ENCODE results near the gene NEURL2.
"Not testable (repeated sequence)": the region's sequence is repeated elsewhere in the genome, so short reads cannot be mapped to it uniquely, and the experiment has no call there.

Gene NEURL2

DNA sequence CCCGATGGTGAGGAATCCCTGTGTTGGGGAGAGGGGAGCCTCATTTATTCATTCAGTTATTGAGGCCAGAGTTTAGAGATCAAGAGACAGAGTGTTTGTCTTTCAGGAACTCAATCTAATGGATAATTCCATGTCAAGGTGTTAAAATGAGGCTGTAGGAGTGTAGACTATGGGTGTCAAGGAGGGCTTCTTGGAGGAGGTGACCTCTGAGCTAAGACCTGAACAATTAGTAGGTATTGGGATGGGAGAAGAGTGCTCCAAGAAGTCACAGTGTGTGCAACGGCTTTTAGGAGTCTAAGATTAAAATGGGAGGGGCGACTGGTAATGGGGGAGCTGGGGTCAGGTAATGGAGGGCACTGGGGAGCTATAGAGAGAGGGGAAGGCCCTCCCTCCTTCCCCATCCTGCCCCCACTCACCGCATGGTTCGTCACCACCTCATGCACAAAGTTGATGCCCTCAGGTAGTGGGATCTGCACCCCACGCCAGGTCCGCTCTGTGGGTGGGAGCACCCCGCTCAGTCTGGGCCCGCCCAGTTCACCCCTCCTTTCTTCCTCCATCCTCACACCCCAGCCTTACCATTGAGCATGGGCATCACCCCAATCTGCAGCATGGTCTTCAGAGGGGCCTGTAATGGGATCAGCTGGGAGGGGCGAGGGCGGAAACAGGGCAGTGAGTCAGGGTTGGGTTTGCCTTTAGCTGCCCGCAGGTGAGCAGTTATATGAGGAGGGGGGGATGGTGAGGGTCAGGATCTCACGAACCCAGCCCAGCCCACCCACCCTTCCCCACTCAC lies 8.2 kb upstream of the NEURL2 start:
- DNase-seq (ENCODE audit: low read depth in 2 of 2), result no peak

DNA sequence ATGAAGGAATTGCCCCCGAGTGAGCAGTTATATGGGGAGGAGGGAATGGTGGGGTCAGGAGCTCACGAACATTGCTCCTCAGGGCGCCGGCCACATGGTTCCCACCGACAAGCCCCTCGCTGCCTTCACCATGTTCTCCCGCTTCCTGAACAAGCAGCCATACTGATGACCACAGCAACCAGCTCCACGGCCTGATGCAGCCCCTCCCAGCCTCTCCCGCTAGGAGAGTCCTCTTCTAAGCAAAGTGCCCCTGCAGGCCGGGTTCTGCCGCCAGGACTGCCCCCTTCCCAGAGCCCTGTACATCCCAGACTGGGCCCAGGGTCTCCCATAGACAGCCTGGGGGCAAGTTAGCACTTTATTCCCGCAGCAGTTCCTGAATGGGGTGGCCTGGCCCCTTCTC lies 7.3 kb upstream of the NEURL2 start:
- no peak for DNase-seq (ENCODE audit: low read depth in 2 of 2)

DNA sequence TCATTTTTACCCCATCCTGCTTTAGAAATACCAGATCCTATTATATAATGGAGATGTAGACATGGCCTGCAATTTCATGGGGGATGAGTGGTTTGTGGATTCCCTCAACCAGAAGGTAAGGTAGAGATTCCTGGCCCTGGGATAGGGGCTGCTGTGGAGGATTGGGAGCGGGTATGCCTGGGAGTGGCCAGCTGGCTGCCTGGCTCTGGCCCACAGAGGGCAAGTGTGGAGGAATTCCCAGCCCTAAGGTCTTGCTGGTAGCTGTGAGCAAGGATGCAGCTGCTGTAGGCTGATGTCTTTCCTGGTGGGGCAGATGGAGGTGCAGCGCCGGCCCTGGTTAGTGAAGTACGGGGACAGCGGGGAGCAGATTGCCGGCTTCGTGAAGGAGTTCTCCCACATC lies 6.7 kb upstream of the NEURL2 start:
- no peak for DNase-seq (ENCODE audit: low read depth in 2 of 2)

- no peak for DNase-seq (ENCODE audit: low read depth in 2 of 2)
Measured at GRCh38 chr20:45897289-45897688, 6.3 kb upstream of the NEURL2 start.

DNA sequence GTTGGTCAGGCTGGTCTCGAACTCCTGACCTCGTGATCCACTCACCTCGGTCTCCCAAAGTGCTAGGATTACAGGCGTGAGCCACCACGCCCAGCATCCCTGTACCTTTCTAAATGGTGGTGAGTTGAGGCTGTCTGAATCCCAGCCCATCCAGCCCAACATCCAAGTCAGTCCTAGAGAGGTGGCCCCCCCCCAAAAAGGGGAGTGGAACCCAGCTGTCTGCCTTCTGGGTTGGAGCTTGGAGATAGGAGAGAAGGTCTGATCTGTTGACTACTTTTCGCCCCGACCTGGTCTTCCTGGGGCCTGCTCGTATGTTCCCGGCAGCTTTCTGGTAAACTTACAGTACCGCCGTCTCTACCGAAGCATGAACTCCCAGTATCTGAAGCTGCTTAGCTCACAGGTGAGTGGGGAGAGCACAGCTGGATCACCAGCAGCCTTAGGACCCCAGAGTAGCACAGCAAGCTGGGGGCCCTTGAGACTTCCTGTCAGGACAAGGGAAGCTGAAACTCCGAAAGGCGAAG lies 5.7 kb upstream of the NEURL2 start:
- no peak for DNase-seq (ENCODE audit: low read depth in 2 of 2)

GRCh38 chr20:45894797-45895196 lies 3.8 kb upstream of the NEURL2 start:
- DNase-seq (ENCODE audit: low read depth in 2 of 2), result no peak

DNA sequence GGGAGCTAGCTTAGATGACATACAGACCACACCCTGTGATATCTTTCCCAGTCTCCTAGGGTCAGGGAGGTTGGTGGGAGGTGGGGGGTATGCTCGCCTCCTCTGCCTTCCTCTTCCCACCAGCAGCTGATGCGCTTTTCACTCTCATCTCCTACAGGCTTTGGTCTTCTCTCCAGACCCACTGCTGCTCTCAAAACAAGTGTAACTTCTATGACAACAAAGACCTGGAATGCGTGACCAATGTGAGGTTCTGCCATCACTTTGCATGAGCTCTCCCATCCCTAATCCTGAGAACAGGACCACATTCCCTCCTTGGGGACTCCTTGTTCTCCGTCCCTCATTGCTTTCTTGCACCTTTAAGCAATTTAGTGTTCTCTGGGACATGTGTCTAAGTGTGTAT lies 2.8 kb upstream of the NEURL2 start:
- no peak for DNase-seq (ENCODE audit: low read depth in 2 of 2)

DNA sequence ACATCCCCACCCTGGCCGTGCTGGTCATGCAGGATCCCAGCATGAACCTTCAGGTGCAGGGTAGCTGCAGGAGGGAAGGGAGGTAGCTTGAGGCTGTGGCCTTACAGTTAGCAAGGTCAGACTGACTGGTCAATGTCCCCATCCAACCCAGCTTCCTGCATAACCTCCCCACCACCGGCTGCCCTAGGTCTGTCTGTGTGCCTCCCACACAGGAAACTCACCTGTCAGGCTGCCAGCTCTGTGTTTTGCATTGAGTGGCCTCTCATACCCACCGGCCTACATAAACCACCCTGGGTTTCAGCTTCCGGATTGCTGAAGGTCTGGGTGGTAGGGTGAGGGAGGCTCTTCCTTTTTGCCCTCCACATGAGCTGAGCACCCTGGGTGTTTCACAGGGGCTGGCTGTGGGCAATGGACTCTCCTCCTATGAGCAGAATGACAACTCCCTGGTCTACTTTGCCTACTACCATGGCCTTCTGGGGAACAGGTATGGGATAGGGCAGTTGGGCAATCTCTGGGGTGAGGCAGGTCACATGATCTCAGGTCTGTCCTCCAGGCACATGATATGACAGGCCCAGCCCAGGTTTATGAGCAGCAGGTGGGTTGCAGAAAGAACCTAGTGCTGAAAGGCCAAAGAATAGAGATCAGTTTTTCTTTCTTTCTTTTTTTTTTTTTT lies 2.0 kb upstream of the NEURL2 start:
- no peak for DNase-seq (ENCODE audit: low read depth in 2 of 2)

DNA sequence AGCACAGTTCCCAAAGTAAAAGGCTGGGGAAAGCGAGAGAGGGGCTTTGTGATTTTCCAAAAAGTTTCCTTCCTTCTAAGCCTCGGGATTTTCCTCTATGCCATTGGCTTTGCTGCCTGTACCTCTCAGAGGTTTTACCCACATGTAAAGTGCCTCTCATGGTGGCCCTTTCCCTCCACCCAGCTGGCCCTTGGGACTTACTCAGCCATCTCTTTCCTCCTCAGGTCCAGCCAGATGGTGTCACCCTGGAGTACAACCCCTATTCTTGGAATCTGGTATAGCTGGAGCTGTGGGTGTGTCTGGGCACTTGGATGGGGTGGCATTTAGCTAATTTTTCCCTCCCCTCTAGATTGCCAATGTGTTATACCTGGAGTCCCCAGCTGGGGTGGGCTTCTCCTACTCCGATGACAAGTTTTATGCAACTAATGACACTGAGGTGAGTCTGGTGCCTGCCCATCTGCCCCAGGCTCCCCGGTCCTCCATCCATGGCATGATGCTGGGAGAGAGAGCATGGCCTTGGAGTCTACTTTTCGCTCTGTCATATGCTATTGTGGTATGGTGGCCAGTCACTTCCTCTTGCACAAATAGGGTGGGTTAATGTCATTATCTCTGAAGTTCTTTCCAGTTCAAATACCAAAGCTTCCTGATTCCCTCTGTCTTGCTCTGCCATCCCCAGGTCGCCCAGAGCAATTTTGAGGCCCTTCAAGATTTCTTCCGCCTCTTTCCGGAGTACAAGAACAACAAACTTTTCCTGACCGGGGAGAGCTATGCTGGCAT lies 1.2 kb upstream of the NEURL2 start:
- no peak for DNase-seq (ENCODE audit: low read depth in 2 of 2)

- peak in 1 of 2 donors; percentile 19 for DNase-seq (ENCODE audit: low read depth in 2 of 2)
Measured at GRCh38 chr20:45890077-45890984, 677 bp downstream of the NEURL2 start.

GRCh38 chr20:45888681-45889080 lies 2.3 kb downstream of the NEURL2 start:
- DNase-seq (ENCODE audit: low read depth in 2 of 2), result no peak

DNA sequence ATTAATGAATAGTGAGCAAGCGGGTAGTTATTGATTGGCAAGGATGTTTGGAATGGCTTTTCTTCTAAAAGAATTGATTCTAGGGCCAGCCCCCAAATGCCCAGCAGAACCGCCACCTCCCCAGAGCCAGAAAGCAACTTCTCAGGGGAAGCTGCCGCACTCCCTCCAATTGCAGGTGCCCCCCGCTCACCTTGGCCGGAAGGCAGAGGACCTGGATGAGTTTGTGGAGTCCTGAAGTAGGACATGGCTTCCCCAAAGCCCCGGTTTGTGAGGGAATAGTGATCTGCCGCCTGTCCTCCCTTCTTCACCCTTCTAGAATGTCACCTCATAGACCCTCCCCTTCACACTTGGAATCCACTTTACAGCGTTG lies 3.7 kb downstream of the NEURL2 start, which contains the start of gene SPATA25:
Gene SPATA25 (minus strand): TSS at position 277 of the 370 bp plus-strand sequence. CDS start 32 bp downstream, at position 245.
- no peak for DNase-seq (ENCODE audit: low read depth in 2 of 2)

- no peak for DNase-seq (ENCODE audit: low read depth in 2 of 2)
Measured at GRCh38 chr20:45886590-45887345, 4.2 kb downstream of the NEURL2 start.

- DNase-seq (ENCODE audit: low read depth in 2 of 2), result no peak
Measured at GRCh38 chr20:45883100-45883469, 7.9 kb downstream of the NEURL2 start.

DNA sequence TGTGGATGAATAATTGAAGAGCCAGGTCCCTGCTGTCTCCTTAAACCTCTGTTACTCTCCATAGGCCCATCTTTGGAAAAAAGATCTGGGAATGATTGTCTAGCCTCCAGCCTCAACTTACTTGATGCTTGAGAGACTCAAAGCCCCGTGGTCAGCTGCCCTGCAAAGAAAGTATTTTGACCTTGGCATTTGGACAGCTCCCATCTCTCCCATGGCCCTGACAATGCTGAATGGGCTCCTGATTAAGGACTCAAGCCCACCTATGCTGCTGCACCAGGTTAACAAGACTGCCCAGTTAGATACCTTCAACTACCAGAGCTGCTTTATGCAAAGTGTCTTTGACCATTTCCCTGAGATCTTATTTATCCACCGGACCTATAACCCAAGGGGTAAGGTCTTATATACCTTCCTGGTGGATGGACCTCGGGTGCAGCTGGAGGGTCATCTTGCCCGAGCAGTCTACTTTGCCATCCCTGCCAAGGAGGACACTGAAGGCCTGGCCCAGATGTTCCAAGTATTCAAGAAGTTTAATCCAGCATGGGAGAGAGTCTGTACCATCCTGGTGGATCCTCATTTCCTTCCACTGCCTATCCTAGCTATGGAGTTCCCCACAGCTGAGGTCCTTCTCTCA lies 8.4 kb downstream of the NEURL2 start:
- no peak for DNase-seq (ENCODE audit: low read depth in 2 of 2)

DNA sequence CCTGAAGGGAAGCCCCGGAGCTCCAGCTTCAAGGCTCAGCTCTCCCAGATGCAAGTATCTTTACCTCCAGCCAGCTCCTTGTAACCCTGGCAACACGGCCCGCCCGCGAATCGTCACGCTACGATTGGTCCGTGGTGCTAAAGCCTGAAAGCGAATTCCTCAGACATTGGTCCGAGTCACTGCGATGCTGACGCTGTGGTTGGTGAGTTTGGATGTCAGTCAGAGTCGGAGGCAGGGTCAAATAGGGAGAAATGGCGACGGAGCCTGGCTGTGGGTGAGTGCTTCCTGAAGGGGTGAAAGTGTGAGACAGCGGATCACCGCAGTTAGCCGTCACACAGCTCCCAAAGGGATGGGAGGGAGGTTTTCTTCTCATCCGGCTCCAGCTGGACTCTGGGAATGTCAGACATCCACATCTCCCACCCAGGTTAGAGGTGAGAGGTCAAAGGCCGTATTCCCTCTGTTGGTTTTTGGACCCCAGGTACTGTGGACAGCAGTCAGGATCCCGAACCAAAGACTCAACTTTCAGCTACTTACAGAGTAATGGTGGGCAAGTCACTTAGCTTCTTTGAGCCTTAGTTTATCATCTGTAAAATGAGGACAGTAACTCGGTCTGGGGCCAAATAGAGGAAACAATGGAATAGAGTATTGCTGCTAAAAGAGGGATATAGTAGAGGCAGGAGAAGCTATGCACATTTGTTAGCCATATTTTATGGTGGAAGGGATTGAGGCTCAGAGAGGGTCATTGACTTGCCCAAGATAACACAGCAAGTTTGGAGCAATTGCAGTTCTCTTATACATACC lies 9.8 kb downstream of the NEURL2 start, which contains the start of gene ZSWIM1:
Gene ZSWIM1 (plus strand): TSS at position 240 of the 801 bp plus-strand sequence. CDS start 1,366 bp downstream, outside the sequence.
- DNase-seq (ENCODE audit: low read depth in 2 of 2), result peak; percentile 89 to 98

- DNase-seq (ENCODE audit: low read depth in 2 of 2), result no peak
Measured at GRCh38 chr20:45878076-45878761, 12.8 kb downstream of the NEURL2 start.

DNA sequence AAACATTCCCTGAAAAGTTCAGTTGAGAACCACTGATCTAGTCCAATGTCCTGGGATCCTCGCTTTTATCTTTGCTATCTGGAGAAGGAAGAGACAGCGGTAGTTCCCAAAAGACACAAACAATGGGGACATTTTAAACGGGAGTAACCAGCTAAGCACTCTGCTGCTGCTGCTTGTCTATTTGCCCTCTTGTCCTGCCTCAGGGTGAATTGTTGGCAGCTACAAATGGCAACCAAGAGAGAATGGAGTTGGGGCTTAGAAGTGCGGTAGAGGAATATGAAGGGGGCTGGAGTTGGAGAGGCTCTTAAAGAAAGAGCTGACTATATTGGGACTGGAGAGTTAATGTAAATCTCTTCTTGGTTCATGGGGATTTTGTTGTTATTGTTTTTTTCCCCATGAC lies 16.4 kb downstream of the NEURL2 start:
- no peak for DNase-seq (ENCODE audit: low read depth in 2 of 2)

GRCh38 chr20:45874104-45874481 lies 16.9 kb downstream of the NEURL2 start:
- DNase-seq (ENCODE audit: low read depth in 2 of 2), result not testable (repeated sequence)
